Pancreas (tissue), 10 donors: ENCODE results near the gene DMRT3. TPM values are rescaled to one million over a fixed set of nuclear protein-coding genes. Genes with fewer than 3 reads are reported as not detected.

Source experiments
- ATAC-seq, 4 donors: fragments of 200-7000 bp; cut with Tn5 transposase; one replicate each; pipeline versions ENCODE4 v1.8.0 to v1.9.1; 2020; ENCODE audit warnings: mild to moderate bottlenecking in 4 of 4, moderate library complexity in 4 of 4
- DNase-seq, 6 donors: peaks; one replicate each; pipeline ENCODE4 v3.0.0-alpha.2; 2020
- FAIRE-seq: peaks from 2 replicates; lab custom pipeline; 2012; peaks lifted over from hg19 to GRCh38; lab: Jason Lieb, UNC
- H3K27ac ChIP-seq, 4 donors: fragments of 200-600 bp; sonication (generic); 1 replicate in 3 of 4; 2 replicates in 1 of 4; pipeline versions ENCODE4 v1.5.0 to v1.8.0; 2020
- H3K27me3 ChIP-seq, 4 donors: fragments of 200-600 bp; one replicate each; pipeline ENCODE4 v1.8.0; 2021
- H3K36me3 ChIP-seq, 3 donors: fragments of 200-600 bp; sonication (generic) in 1 of 3; one replicate each; pipeline versions ENCODE4 v1.5.0 to v1.8.0; 2020 to 2021
- H3K4me1 ChIP-seq, 3 donors: fragments of 200-600 bp; one replicate each; pipeline ENCODE4 v1.8.0; 2021
- H3K4me3 ChIP-seq, 4 donors: fragments of 200-600 bp; sonication (generic) in 2 of 4; one replicate each; pipeline versions ENCODE4 v1.5.0 to v1.8.0; 2020 to 2021
- H3K9me3 ChIP-seq, 4 donors: fragments of 200-600 bp; one replicate each; pipeline ENCODE4 v1.8.0; 2021
- WGBS, 2 donors: extraction: QIAGEN DNeasy Blood & Tissue Kit; methylation state at CpG; one replicate each; pipeline ENCODE4 v1.1.7; 2013; 5-methylcytosine and 5-hydroxymethylcytosine counted together
- intact Hi-C, 3 donors: fragments of 100-400 bp; cut with DNase I; formaldehyde crosslinking; loops; one replicate each; pipeline versions ENCODE4 v1.11.1 to v1.14.2; 2022
- polyA plus RNA-seq, 2 donors: library from polyadenylated mRNA; stranded (reverse); fragments of 200-250 nt; gene quantifications; one replicate each; pipeline ENCODE4 v1.2.3, GENCODE V29; 2013
- total RNA-seq, 6 donors: library from RNA; stranded (reverse); fragmentation: NEBNext Ultra II Directional in 4 of 6; extraction: Animal tissue kit (Norgen Biotek cat#: 25700) in 4 of 6; gene quantifications; one replicate each; pipeline versions ENCODE4 v1.2.1 to v1.2.4, GENCODE V29; 2021 to 2023
- TF ChIP-seq, protein P1 (sequence below), 4 donors: fragments of 200-600 bp; sonication (generic) in 3 of 4; IDR thresholded peaks; one replicate each; pipeline versions ENCODE4 v1.5.0 to v1.8.0; 2021; ENCODE audit warnings: antibody characterized with exemption in 4 of 4
- donor health status: healthy with polysubstance abuse.
- donor health status: DM: no; HTN: no; CAD: no; lungs with moderate emphysema.
- donor health status: DM: no; HTN: no; CAD: no.
- donor health status: control.
- donor health status: control.
- donor health status: Bipolar disorder and iron deficiency.
- donor health status: DM: yes; HTN: yes; CAD: no.
- donor health status: DM: no; HTN: no; CAD: no.
- donor health status: DM: no; HTN: no; CAD: no.
- donor health status: DM: yes; HTN: yes; CAD: no.

DMRT3 gene
- total and polyA plus RNA-seq, 8 donors, result not detected

DNA sequence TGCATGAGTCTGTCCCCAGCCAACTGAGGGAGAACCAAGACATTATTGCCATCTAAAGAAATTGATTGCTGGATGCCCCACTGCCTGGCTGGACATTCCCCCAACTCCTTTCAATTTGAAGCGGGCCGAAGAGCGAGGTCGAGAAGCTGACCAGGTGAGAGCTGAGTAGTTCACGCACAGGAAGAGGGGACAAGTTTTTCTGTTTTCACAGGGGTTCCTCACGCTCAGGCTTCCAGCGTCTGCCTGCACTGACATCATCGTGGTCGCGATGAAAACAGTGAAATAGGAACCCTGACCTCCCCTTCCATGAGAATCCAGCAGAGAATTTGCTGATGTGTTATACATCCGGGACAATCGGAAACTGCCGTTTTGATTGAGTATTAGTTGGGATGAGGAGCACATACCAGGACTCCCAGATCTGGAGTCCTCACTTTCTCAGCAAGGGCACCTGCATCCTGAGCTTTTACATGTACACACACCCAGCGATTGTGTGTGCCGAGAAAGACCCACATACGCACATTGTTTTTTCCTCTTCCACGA, 3.1 kb upstream of the DMRT3 start:
- Histone ChIP-seq H3K4me3 (no peak overlapping the region), H3K27me3 (peaks cover 5 to 80% (median 33%) of the 10 kb centered on the region in 4 donors), H3K9me3 (no peaks in the 10 kb centered on the region), H3K36me3 (no peaks in the 10 kb centered on the region), H3K27ac (no peak overlapping the region), H3K4me1 (peaks cover 0 to 20% (median 8%) of the 10 kb centered on the region in 3 donors)
- no peak for FAIRE-seq
- intact Hi-C loops, result no loop called here
- 28 to 31% methylated on average over 17 of the region's 17 CpGs for WGBS, 2 donors
- TF ChIP-seq, protein P1, sequence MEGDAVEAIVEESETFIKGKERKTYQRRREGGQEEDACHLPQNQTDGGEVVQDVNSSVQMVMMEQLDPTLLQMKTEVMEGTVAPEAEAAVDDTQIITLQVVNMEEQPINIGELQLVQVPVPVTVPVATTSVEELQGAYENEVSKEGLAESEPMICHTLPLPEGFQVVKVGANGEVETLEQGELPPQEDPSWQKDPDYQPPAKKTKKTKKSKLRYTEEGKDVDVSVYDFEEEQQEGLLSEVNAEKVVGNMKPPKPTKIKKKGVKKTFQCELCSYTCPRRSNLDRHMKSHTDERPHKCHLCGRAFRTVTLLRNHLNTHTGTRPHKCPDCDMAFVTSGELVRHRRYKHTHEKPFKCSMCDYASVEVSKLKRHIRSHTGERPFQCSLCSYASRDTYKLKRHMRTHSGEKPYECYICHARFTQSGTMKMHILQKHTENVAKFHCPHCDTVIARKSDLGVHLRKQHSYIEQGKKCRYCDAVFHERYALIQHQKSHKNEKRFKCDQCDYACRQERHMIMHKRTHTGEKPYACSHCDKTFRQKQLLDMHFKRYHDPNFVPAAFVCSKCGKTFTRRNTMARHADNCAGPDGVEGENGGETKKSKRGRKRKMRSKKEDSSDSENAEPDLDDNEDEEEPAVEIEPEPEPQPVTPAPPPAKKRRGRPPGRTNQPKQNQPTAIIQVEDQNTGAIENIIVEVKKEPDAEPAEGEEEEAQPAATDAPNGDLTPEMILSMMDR (IDR thresholded peaks at IDR 0.05), result no peak
- ATAC-seq, result no peak
- DNase-seq, result no peak

DNA sequence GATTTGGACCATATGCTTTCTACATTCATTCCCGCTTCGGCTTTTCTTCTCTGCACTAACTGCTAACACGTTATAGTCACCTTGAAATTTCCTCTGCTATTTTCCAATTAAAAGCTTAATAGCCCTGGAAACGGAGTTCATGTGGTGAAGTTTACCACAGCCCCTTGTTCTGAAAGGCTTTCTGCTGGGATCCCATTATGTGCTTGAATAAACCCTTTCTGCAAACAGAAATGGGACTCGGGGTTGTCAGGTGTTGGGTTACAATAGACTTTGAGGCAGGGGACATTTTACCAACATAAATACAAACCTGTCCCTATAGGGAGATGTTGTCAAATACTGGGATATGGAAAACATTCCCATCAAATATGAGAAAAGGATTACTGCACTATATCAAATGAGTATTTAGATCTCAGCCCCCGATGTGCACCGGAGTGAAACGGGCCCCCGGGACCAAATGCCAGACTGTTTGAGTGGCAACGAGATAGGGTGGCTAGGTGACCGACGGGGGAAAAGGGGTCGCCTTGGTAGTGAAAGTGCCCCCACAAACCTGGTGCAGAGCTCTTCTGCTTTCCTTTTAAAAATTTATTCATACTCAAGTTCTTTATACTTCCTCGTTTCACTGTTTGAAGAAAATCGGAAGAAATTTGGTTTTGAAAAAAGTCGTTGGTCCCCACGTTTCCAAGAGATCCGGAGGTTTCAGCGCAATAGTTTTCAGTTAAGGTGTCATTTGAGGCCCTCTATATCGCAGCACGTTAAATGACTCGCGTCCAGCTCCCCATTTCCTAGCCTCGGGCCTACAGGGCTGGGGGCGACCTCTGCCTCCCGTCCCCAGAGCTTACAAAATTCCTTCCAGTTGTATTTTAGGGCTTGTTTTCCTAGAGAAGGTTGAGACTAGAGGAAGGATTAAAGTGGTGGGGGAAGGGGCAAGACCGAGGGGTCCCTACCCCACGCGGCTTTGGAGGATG, 2.1 kb upstream of the DMRT3 start:
- H3K36me3 ChIP-seq, result no peaks in the 10 kb centered on the region
- no peak for FAIRE-seq
- intact Hi-C loops, result no loop called here

DNA sequence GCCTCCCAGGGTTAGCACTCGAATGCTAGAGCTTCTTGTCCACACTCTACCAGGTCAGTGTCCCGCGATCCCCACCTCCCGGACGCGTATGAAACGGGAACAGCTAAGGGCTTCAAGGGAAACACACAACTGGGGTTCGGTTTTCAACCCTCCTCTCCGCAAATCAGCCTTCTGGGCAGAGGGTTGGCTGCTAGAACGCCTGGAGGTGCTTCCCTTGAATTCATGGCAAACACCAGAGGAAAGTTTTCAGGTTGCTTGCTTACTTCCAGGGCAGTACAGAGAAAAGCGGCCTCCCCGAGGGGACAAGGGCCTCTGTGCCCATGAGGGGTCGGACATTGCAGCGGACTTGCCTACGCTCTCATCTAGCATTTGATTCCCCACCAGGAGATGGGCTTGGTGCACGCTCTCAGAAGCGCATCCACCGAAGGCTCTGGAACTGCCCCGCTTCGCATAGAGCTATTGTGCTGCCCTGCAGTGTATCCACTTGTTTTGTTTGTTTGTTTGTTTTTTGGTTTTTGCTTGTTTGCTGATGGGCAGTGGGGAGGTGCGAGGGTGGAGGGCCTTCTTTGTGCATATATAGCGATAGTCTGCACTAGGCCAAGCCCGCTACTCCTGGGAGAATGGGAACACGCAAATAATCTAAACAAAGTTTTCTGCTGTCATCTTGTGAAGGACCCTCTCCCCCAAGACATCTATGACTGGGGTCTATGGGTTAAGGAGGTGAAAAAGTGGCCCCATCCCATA, 1.3 kb upstream of the DMRT3 start:
- DNase-seq (no peak), ATAC-seq (no peak), FAIRE-seq (no peak)
- peaks cover 4 to 83% (median 24%) of the 10 kb centered on the region in 4 donors for H3K27me3 ChIP-seq
- TF ChIP-seq, protein P1 (IDR thresholded peaks at IDR 0.05), result no peak
- intact Hi-C loops, result no loop called here
- WGBS, 2 donors, result 10 to 13% methylated on average over 24 of the region's 24 CpGs
- no peaks in the 10 kb centered on the region for H3K36me3 ChIP-seq
- no peak overlapping the region for H3K4me3 ChIP-seq
- no peaks in the 10 kb centered on the region for H3K9me3 ChIP-seq
- H3K4me1 ChIP-seq, result peaks cover 0 to 20% (median 8%) of the 10 kb centered on the region in 3 donors
- no peak overlapping the region for H3K27ac ChIP-seq

More for the DNA sequence above, 2.1 kb upstream of the DMRT3 start:
- ATAC-seq (no peak), DNase-seq (no peak)
- no peak overlapping the region for H3K27ac ChIP-seq
- H3K4me1 ChIP-seq, result peaks cover 0 to 20% (median 8%) of the 10 kb centered on the region in 3 donors
- H3K27me3 ChIP-seq, result peaks cover 4 to 84% (median 29%) of the 10 kb centered on the region in 4 donors
- 14 to 17% methylated on average over 29 of the region's 29 CpGs for WGBS, 2 donors
- no peaks in the 10 kb centered on the region for H3K9me3 ChIP-seq
- TF ChIP-seq, protein P1 (IDR thresholded peaks at IDR 0.05), result no peak
- H3K4me3 ChIP-seq, result no peak overlapping the region

DNA sequence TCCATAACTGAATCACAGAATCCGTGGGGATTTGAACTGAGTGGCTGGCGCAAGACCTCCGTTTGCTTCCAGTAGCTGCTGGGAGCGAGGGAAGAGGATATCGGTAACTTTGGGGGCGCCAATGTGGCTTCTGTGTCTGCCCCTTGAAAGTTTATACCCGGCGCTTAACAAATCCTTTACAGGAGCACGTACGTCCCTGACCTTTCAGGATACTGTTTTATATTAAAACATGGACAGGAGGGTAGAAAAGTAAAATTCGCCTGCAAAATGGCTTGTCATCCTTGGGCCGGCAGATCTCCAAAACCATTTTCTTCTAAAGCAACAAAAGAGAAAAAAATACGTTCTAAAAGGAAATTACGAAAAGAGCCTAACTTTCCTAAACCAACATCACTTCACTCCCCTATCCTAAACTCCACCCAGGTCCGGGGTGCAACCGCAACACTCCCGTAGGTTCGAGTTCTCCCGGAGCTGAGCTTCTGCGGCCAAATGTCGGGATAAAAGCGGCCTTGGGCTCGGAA, 656 bp upstream of the DMRT3 start:
- Histone ChIP-seq H3K36me3 (no peaks in the 10 kb centered on the region), H3K9me3 (no peaks in the 10 kb centered on the region), H3K27ac (no peak overlapping the region), H3K4me3 (no peak overlapping the region), H3K4me1 (peaks cover 0 to 20% (median 8%) of the 10 kb centered on the region in 3 donors), H3K27me3 (peaks cover 4 to 82% (median 22%) of the 10 kb centered on the region in 4 donors)
- TF ChIP-seq, protein P1 (IDR thresholded peaks at IDR 0.05), result no peak
- no peak for FAIRE-seq
- WGBS, 2 donors, result 8 to 11% methylated on average over 23 of the region's 23 CpGs
- intact Hi-C loops, result no loop called here
- no peak for DNase-seq
- no peak for ATAC-seq
